Adrenal gland (tissue), 12 donors: ENCODE data around the gene LPAR2. TPM values are rescaled to one million over a fixed set of nuclear protein-coding genes. Genes with fewer than 3 reads are reported as not detected.
"Not testable (repeated sequence)": the region's sequence is repeated elsewhere in the genome, so short reads cannot be mapped to it uniquely, and the experiment has no call there.

Experiments
- DNase-seq, 7 donors: peaks; one replicate each; pipeline ENCODE4 v3.0.0-alpha.2; 2019 to 2020
- H3K27ac ChIP-seq, 5 donors: fragments of 200-600 bp; sonication (generic) in 4 of 5; 1 replicate in 3 of 5; 2 replicates in 2 of 5; pipeline versions ENCODE4 v1.5.1 to v1.8.0; 2016 to 2020; ENCODE audit warnings: mild to moderate bottlenecking in 1 of 5
- H3K27me3 ChIP-seq: fragments of 200-600 bp; 2 replicates; pipeline ENCODE4 v1.8.0; 2021
- H3K36me3 ChIP-seq, 2 donors: fragments of 200-600 bp; replicated peaks in 1 of 2; 1 replicate in 1 of 2; 2 replicates in 1 of 2; pipeline versions ENCODE4 v1.5.1 to v1.8.0; 2018 to 2022
- H3K4me1 ChIP-seq, 2 donors: fragments of 200-600 bp; replicated peaks in 1 of 2; 1 replicate in 1 of 2; 2 replicates in 1 of 2; pipeline versions ENCODE4 v1.5.1 to v1.8.0; 2018 to 2021
- H3K4me3 ChIP-seq, 4 donors: fragments of 200-600 bp; sonication (generic) in 3 of 4; one replicate each; pipeline ENCODE4 v1.5.1; 2016 to 2018
- H3K9me3 ChIP-seq, 3 donors: fragments of 200-600 bp; sonication (generic) in 1 of 3; replicated peaks in 1 of 3; 1 replicate in 2 of 3; 2 replicates in 1 of 3; pipeline versions ENCODE4 v1.5.1 to v1.8.0; 2016 to 2021
- POLR2A ChIP-seq, 2 donors: fragments of 450-650 bp; IDR thresholded peaks; one replicate each; pipeline ENCODE4 v1.6.1; 2017; ENCODE audit warnings: antibody characterized with exemption in 2 of 2, mild to moderate bottlenecking in 2 of 2, moderate library complexity in 1 of 2
- WGBS, 4 donors: extraction: QIAGEN DNeasy Blood & Tissue Kit in 2 of 4; methylation state at CpG; one replicate each; pipeline versions ENCODE4 v1.1.5 to v1.1.7; 2013 to 2017; 5-methylcytosine and 5-hydroxymethylcytosine counted together
- intact Hi-C, 2 donors: fragments of 100-400 bp; cut with DNase I; formaldehyde crosslinking; loops; one replicate each; pipeline versions ENCODE4 v1.14.1 to v1.15.0; 2022 to 2023
- polyA plus RNA-seq, 3 donors: library from polyadenylated mRNA; stranded (reverse); fragments of 200-250 nt in 2 of 3; fragments of 350-450 nt in 1 of 3; fragmentation: Illumina TruSeq in 1 of 3; extraction: RNeasy Lipid Tissue Mini Kit (QIAGEN cat#74804) in 1 of 3; gene quantifications; one replicate each; pipeline ENCODE4 v1.2.3, GENCODE V29; 2013 to 2014
- total RNA-seq, 9 donors: library from RNA; depleted of rRNA in 4 of 9; stranded (reverse); fragments of >200 nt in 4 of 9; fragments of 120-200 nt in 1 of 9; fragmentation: NEBNext Ultra II Directional in 1 of 9; extraction: Animal tissue kit (Norgen Biotek cat#: 25700) in 1 of 9; gene quantifications; one replicate each; pipeline versions ENCODE4 v1.1.0 to v1.2.4, GENCODE V29; 2013 to 2023
- TF ChIP-seq, protein P1 (sequence below), 6 experiments: fragments of 450-650 bp in 4 of 6; fragments of 200-600 bp in 2 of 6; sonication (generic) in 1 of 6; IDR thresholded peaks; 1 replicate in 5 of 6; 2 replicates in 1 of 6; pipeline versions ENCODE4 v1.5.1 to v1.8.0; 2016 to 2021; ENCODE audit warnings: antibody characterized with exemption in 6 of 6, mild to moderate bottlenecking in 2 of 6, moderate library complexity in 1 of 6
- donor health status: healthy with polysubstance abuse.
- donor health status: Bipolar disorder and iron deficiency.
- donor health status: DM: yes; HTN: yes; CAD: no.
- donor health status: DM: no; HTN: no; CAD: no.
- donor health status: DM: no; HTN: no; CAD: no.
- donor health status: DM: yes; HTN: yes; CAD: no.

LPAR2 gene
- total and polyA plus RNA-seq, 12 donors = 0.93 to 10.5 (median 3.7) TPM

DNA sequence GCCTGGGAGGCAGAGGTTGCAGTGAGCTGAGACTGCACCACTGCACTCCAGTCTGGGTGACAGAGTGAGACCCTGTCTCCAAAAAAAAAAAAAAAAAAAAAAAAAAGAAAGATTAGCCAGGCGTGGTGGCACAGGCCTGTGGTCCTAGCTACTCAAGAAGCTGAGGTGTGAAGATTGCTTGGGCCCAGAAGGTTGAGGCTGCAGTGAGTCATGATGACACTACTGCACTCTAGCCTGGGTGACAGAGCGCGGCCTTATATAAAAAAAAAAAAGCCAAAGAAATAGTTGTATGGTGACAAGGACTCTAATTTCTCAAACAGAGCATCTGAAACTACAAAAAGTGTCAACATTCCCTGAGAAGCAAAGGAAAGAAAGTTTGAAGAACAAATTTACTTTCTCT lies 12.9 kb downstream of the LPAR2 start:
- WGBS, 4 donors = 82 to 89% (median 86%) methylated on average over 3 of the region's 3 CpGs
- DNase-seq = no peak
- intact Hi-C loops = no loop called here
- Histone ChIP-seq H3K27me3 (peaks cover 6% of the 10 kb centered on the region), H3K4me1 (no peaks in the 10 kb centered on the region), H3K36me3 (no peaks in the 10 kb centered on the region), H3K4me3 (no peak overlapping the region), H3K27ac (no peak overlapping the region), H3K9me3 (no peaks in the 10 kb centered on the region)
- TF ChIP-seq, protein P1, sequence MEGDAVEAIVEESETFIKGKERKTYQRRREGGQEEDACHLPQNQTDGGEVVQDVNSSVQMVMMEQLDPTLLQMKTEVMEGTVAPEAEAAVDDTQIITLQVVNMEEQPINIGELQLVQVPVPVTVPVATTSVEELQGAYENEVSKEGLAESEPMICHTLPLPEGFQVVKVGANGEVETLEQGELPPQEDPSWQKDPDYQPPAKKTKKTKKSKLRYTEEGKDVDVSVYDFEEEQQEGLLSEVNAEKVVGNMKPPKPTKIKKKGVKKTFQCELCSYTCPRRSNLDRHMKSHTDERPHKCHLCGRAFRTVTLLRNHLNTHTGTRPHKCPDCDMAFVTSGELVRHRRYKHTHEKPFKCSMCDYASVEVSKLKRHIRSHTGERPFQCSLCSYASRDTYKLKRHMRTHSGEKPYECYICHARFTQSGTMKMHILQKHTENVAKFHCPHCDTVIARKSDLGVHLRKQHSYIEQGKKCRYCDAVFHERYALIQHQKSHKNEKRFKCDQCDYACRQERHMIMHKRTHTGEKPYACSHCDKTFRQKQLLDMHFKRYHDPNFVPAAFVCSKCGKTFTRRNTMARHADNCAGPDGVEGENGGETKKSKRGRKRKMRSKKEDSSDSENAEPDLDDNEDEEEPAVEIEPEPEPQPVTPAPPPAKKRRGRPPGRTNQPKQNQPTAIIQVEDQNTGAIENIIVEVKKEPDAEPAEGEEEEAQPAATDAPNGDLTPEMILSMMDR (IDR thresholded peaks at IDR 0.05) = no peak
- no peak for TF ChIP-seq POLR2A (IDR thresholded peaks at IDR 0.05)

DNA sequence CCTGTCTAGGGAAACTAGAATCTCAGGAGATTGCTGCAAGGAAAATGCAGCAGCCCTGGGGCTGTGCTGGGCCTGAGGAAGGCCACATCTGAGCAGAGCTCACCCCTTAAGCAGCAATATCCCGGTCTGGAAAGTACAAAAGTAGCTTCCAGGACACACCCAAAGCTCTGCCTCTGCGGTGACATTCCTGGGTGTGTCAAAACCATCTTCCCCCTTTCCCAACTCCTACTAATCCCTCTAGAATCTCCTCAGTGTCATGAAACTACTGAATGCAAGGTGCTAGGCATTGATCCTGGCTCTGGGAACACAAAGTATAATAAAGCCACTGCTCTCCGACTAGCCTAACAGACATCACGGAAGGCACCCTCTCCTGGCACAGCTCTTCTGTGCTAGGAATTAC lies 14.5 kb downstream of the LPAR2 start:
- TF ChIP-seq, protein P1 (IDR thresholded peaks at IDR 0.05) = no peak
- no peak for TF ChIP-seq POLR2A (IDR thresholded peaks at IDR 0.05)
- peaks cover 6% of the 10 kb centered on the region for H3K27me3 ChIP-seq
- H3K4me1 ChIP-seq = no peaks in the 10 kb centered on the region
- no peak for DNase-seq
- H3K27ac ChIP-seq = no peak overlapping the region
- no peaks in the 10 kb centered on the region for H3K36me3 ChIP-seq
- H3K4me3 ChIP-seq = no peak overlapping the region
- H3K9me3 ChIP-seq = no peaks in the 10 kb centered on the region
- intact Hi-C loops = no loop called here
- 81 to 88% (median 84%) methylated on average over 4 of the region's 4 CpGs for WGBS, 4 donors

DNA sequence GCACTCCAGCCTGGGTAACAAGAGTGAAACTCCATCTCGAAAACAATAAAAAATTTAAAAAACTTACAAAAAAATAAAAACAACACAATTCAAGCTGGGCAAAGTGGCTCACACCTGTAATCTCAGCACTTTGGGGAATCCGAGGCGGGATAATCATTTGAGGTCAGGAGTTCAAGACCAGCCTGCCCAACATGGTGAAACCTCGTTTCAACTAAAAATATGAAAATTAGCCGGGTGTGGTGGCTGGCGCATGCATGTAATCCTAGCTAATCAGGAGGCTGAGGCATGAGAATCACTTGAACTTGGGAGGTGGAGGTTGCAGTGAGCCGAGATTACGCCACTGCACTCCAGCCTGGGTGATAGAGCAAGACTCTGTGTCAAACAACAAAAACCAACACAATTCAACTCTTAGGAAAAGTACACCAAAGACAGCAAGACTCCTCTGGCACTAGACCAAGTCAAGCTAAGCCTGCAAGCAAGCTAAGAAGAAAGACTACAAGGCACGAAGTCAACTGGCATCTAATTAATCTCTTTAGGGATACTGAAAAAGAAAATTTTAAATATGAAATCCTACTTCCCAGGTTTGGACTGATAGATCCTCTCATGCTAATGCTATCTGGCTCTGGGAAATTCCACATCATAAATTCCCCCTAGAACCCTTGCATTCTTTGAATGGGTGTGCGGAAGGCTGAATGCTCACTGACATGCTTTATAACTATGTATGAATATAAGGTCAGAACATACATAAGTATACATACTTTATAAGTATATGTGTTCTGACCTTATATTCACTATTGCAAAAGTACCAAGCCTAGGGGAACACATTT lies 17.4 kb downstream of the LPAR2 start:
- no peaks in the 10 kb centered on the region for H3K9me3 ChIP-seq
- no peaks in the 10 kb centered on the region for H3K36me3 ChIP-seq
- intact Hi-C loops = no loop called here
- DNase-seq = no peak
- H3K27me3 ChIP-seq = no peaks in the 10 kb centered on the region
- 78 to 87% (median 86%) methylated on average over 10 of the region's 10 CpGs for WGBS, 4 donors
- no peak overlapping the region for H3K27ac ChIP-seq
- no peak for TF ChIP-seq POLR2A (IDR thresholded peaks at IDR 0.05)
- no peaks in the 10 kb centered on the region for H3K4me1 ChIP-seq
- H3K4me3 ChIP-seq = no peak overlapping the region

DNA sequence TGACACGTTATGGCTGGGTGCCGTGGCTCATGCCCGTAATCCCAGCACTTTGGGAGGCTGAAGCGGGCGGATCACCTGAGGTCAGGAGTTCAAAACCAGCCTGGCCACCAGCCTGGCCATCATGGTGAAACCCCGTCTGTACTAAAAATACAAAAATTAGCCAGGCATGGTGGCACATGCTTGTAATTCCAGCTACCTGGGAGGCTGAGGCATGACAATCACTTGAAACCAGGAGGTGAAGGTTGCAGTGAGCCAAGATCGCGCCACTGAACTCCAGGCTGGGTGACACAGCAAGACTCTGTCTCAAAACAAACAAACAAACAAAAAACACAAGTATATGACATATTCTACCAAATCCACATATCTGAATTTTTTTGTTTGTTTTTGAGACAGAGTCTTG lies 21.3 kb downstream of the LPAR2 start:
- intact Hi-C loops, H3K4me3 ChIP-seq, DNase-seq, H3K27ac ChIP-seq, H3K4me1 ChIP-seq, H3K9me3 ChIP-seq, H3K36me3 ChIP-seq, H3K27me3 ChIP-seq: not testable (repeated sequence)
- WGBS, 4 donors = 93 to 99% (median 95%) methylated on average over 7 to 8 of the region's 8 CpGs

DNA sequence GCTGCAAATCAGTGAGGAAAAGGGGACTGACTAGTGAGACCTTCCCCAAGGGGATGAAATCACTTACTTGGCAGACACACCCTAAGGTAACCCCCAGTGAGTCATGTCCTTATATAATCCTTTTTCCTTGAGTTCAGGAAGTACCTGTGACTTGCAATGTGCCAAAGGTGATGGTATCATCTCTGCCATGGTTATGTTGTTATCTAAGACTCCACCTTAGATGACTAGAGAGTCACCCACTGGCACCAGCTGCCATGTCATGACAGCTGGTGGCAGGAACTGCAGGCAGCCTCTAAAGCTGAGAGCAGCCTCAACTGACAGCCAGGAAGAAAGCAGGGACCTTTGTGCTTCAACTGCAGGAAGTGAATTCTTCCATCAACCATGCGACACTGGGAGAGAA lies 22.0 kb downstream of the LPAR2 start:
- Histone ChIP-seq H3K9me3 (no peaks in the 10 kb centered on the region), H3K36me3 (no peaks in the 10 kb centered on the region), H3K4me1 (no peaks in the 10 kb centered on the region), H3K27me3 (no peaks in the 10 kb centered on the region), H3K27ac (no peak overlapping the region), H3K4me3 (no peak overlapping the region)
- WGBS, 4 donors = 63 to 88% (median 71%) methylated on average over 1 of the region's 1 CpG
- intact Hi-C loops = no loop called here
- TF ChIP-seq, protein P1 (IDR thresholded peaks at IDR 0.05) = no peak
- no peak for TF ChIP-seq POLR2A (IDR thresholded peaks at IDR 0.05)
- DNase-seq = no peak
